ENCODE results near the gene TOP2B. TPM values are rescaled to one million over a fixed set of nuclear protein-coding genes. Genes with fewer than 3 reads are reported as not detected.

Gene TOP2B
- total RNA-seq, 1 donor from 2014 or later = 195 TPM

GRCh38 chr3:25582242-25582641 is 82.5 kb downstream of the TOP2B start:
- no peak for TF ChIP-seq CTCF (IDR thresholded peaks at IDR 0.05; ENCODE audit: unreplicated experiment)
- H3K4me1 Mint-ChIP-seq (ENCODE audit: unreplicated experiment) = peaks cover 10% of the 10 kb centered on the region
- H3K27me3 Mint-ChIP-seq (ENCODE audit: unreplicated experiment) = peaks cover 4% of the 10 kb centered on the region
- H3K9me3 Mint-ChIP-seq (ENCODE audit: unreplicated experiment) = no peaks in the 10 kb centered on the region
- no peak overlapping the region for H3K27ac Mint-ChIP-seq (ENCODE audit: unreplicated experiment)
- no peak overlapping the region for H3K4me3 Mint-ChIP-seq (ENCODE audit: unreplicated experiment)
- no peaks in the 10 kb centered on the region for H3K36me3 Mint-ChIP-seq (ENCODE audit: low read depth, unreplicated experiment)
- DNase-seq (ENCODE audit: low spot score) = no peak

- H3K4me1 Mint-ChIP-seq (ENCODE audit: unreplicated experiment) = peaks cover 10% of the 10 kb centered on the region
- H3K36me3 Mint-ChIP-seq (ENCODE audit: low read depth, unreplicated experiment) = no peaks in the 10 kb centered on the region
- H3K9me3 Mint-ChIP-seq (ENCODE audit: unreplicated experiment) = no peaks in the 10 kb centered on the region
- no peak overlapping the region for H3K4me3 Mint-ChIP-seq (ENCODE audit: unreplicated experiment)
- no peak for TF ChIP-seq CTCF (IDR thresholded peaks at IDR 0.05; ENCODE audit: unreplicated experiment)
- DNase-seq (ENCODE audit: low spot score) = no peak
- peaks cover 4% of the 10 kb centered on the region for H3K27me3 Mint-ChIP-seq (ENCODE audit: unreplicated experiment)
- no peak overlapping the region for H3K27ac Mint-ChIP-seq (ENCODE audit: unreplicated experiment)
Observed at GRCh38 chr3:25581823-25582222, 82.9 kb downstream of the TOP2B start.

GRCh38 chr3:25581335-25581734 is 83.4 kb downstream of the TOP2B start:
- Mint-ChIP-seq H3K4me3 (ENCODE audit: unreplicated experiment) (no peak overlapping the region), H3K27ac (ENCODE audit: unreplicated experiment) (no peak overlapping the region), H3K4me1 (ENCODE audit: unreplicated experiment) (peaks cover 10% of the 10 kb centered on the region), H3K9me3 (ENCODE audit: unreplicated experiment) (no peaks in the 10 kb centered on the region), H3K27me3 (ENCODE audit: unreplicated experiment) (peaks cover 4% of the 10 kb centered on the region), H3K36me3 (ENCODE audit: low read depth, unreplicated experiment) (no peaks in the 10 kb centered on the region)
- DNase-seq (ENCODE audit: low spot score) = no peak
- TF ChIP-seq CTCF (IDR thresholded peaks at IDR 0.05; ENCODE audit: unreplicated experiment) = no peak

GRCh38 chr3:25580534-25580933 is 84.2 kb downstream of the TOP2B start:
- peaks cover 10% of the 10 kb centered on the region for H3K4me1 Mint-ChIP-seq (ENCODE audit: unreplicated experiment)
- no peak overlapping the region for H3K27ac Mint-ChIP-seq (ENCODE audit: unreplicated experiment)
- no peak for TF ChIP-seq CTCF (IDR thresholded peaks at IDR 0.05; ENCODE audit: unreplicated experiment)
- no peaks in the 10 kb centered on the region for H3K9me3 Mint-ChIP-seq (ENCODE audit: unreplicated experiment)
- H3K27me3 Mint-ChIP-seq (ENCODE audit: unreplicated experiment) = peaks cover 4% of the 10 kb centered on the region
- H3K36me3 Mint-ChIP-seq (ENCODE audit: low read depth, unreplicated experiment) = no peaks in the 10 kb centered on the region
- no peak overlapping the region for H3K4me3 Mint-ChIP-seq (ENCODE audit: unreplicated experiment)
- DNase-seq (ENCODE audit: low spot score) = no peak

- TF ChIP-seq CTCF (IDR thresholded peaks at IDR 0.05; ENCODE audit: unreplicated experiment) = no peak
- H3K27ac Mint-ChIP-seq (ENCODE audit: unreplicated experiment) = no peak overlapping the region
Observed at GRCh38 chr3:25578059-25578458, 86.6 kb downstream of the TOP2B start.

More at GRCh38 chr3:25578059-25578458, 86.6 kb downstream of the TOP2B start:
- H3K4me3 Mint-ChIP-seq (ENCODE audit: unreplicated experiment) = no peak overlapping the region
- no peaks in the 10 kb centered on the region for H3K36me3 Mint-ChIP-seq (ENCODE audit: low read depth, unreplicated experiment)
- peaks cover 10% of the 10 kb centered on the region for H3K4me1 Mint-ChIP-seq (ENCODE audit: unreplicated experiment)
- peaks cover 1% of the 10 kb centered on the region for H3K27me3 Mint-ChIP-seq (ENCODE audit: unreplicated experiment)
- no peaks in the 10 kb centered on the region for H3K9me3 Mint-ChIP-seq (ENCODE audit: unreplicated experiment)
- no peak for DNase-seq (ENCODE audit: low spot score)
